ENCODE data around the gene SORCS2.

GRCh38 chr4:7233006-7233580 is 40.8 kb downstream of the SORCS2 start:
- TF ChIP-seq CTCF (IDR thresholded peaks at IDR 0.05) (no peak), POLR2A (IDR thresholded peaks at IDR 0.05) (no peak)

Measured in Peyer's patch (tissue), 4 donors.